HCT116 (cell line): ENCODE results near the gene CNN3. TPM values are rescaled to one million over a fixed set of nuclear protein-coding genes. Genes with fewer than 3 reads are reported as not detected.

Experiments
- ATAC-seq: fragments of 200-7000 bp; cut with Tn5 transposase; 2 replicates; pipeline ENCODE4 v1.9.1; 2020; ENCODE audit warnings: mild to moderate bottlenecking, moderate library complexity
- BruUV-seq: library from RNA; stranded (reverse); fragments of 400-500 nt; replicated peaks from 2 replicates; lab custom pipeline; 2021; lab: Mats Ljungman, UMichigan
- CTCF ChIA-PET: fragments of 300-600 bp; sonication (Branson Sonifier 250); formaldehyde crosslinking; loops from one replicate; lab custom pipeline; 2021; ENCODE audit warnings: antibody characterized with exemption; lab: Charles Lee
- POLR2A ChIA-PET: fragments of 300-600, 350-600 bp; sonication (Branson Sonifier 250); formaldehyde crosslinking; loops from one replicate; lab custom pipeline; 2021; ENCODE audit warnings: antibody characterized with exemption; lab: Charles Lee
- RAD21 ChIA-PET, 2 experiments: fragments of 300-600 bp; sonication (Branson Sonifier 250); formaldehyde crosslinking; loops; one replicate each; lab custom pipeline; 2023; ENCODE audit warnings: low total read pairs in 2 of 2; ENCODE audit not compliant: uncharacterized antibody in 2 of 2, unreplicated experiment in 2 of 2, low non-redundant PET in 1 of 2; lab: Charles Lee
- DNase-seq: peaks from one replicate; pipeline ENCODE4 v3.0.0-alpha.2; 2010; ENCODE audit warnings: low read depth, low spot score
- H2AFZ ChIP-seq: fragments of 200-600 bp; shearing (Covaris generic), sonication (generic); 2 replicates; pipeline ENCODE4 v1.6.1; 2017; ENCODE audit warnings: low read depth, mixed run types, mixed read lengths, antibody characterized with exemption, low read length; ENCODE audit not compliant: poor library complexity, severe bottlenecking
- H3K27ac ChIP-seq: 2 replicates; pipeline ENCODE4 v1.5.1; 2012; ENCODE audit warnings: low read depth, low read length
- H3K27me3 ChIP-seq: fragments of 200-600 bp; sonication (generic); 2 replicates; pipeline ENCODE4 v1.6.1; 2016; ENCODE audit warnings: mixed run types, low read length, mixed read lengths; ENCODE audit not compliant: insufficient read depth
- H3K36me3 ChIP-seq, 2 experiments: fragments of 200-500 bp in 1 of 2; fragments of 200-600 bp in 1 of 2; sonication (Bioruptor generic) in 1 of 2; sonication (generic) in 1 of 2; 2 replicates each; pipeline versions ENCODE4 v1.5.1 to v1.6.1; 2014 to 2016; ENCODE audit warnings: low read length in 2 of 2, inconsistent platforms in 1 of 2, mixed read lengths in 1 of 2, mixed run types in 1 of 2; ENCODE audit not compliant: insufficient read depth in 2 of 2, control insufficient read depth in 1 of 2
- H3K4me1 ChIP-seq, 2 experiments: fragments of 200-600 bp in 1 of 2; sonication (generic) in 1 of 2; 2 replicates each; pipeline versions ENCODE4 v1.5.1 to v1.6.1; 2012 to 2017; ENCODE audit warnings: low read length in 2 of 2, inconsistent platforms in 1 of 2, mild to moderate bottlenecking in 1 of 2, mixed read lengths in 1 of 2, mixed run types in 1 of 2, moderate library complexity in 1 of 2; ENCODE audit not compliant: insufficient read depth in 2 of 2, control insufficient read depth in 1 of 2
- H3K4me2 ChIP-seq: fragments of 200-600 bp; sonication (generic); 2 replicates; pipeline ENCODE4 v1.6.1; 2017; ENCODE audit warnings: mixed run types, low read length, mixed read lengths
- H3K4me3 ChIP-seq, 2 experiments: fragments of 200-600 bp in 1 of 2; sonication (generic) in 1 of 2; replicated peaks in 1 of 2; 2 replicates each; pipeline ENCODE4 v1.5.1; 2011 to 2016; ENCODE audit warnings: low read length in 2 of 2, control low read depth in 1 of 2, low read depth in 1 of 2, mild to moderate bottlenecking in 1 of 2, mixed read lengths in 1 of 2, mixed run types in 1 of 2
- H3K79me2 ChIP-seq: fragments of 200-600 bp; sonication (generic); 2 replicates; pipeline ENCODE4 v1.6.1; 2017; ENCODE audit warnings: mild to moderate bottlenecking, mixed run types, low read length, moderate library complexity, mixed read lengths; ENCODE audit not compliant: insufficient read depth
- H3K9ac ChIP-seq: fragments of 200-600 bp; sonication (generic); 2 replicates; pipeline ENCODE4 v1.6.1; 2016; ENCODE audit warnings: low read length, mixed read lengths
- H3K9me2 ChIP-seq: fragments of 200-600 bp; sonication (generic), shearing (Covaris generic); 2 replicates; pipeline ENCODE4 v1.6.1; 2017; ENCODE audit warnings: mixed run types, mild to moderate bottlenecking, moderate library complexity; ENCODE audit not compliant: insufficient read depth
- H3K9me3 ChIP-seq, 2 experiments: fragments of 200-500 bp in 1 of 2; fragments of 200-600 bp in 1 of 2; sonication (Bioruptor generic) in 1 of 2; sonication (generic) in 1 of 2; 2 replicates each; pipeline ENCODE4 v1.6.1; 2014 to 2017; ENCODE audit warnings: low read length in 2 of 2, mixed read lengths in 2 of 2, inconsistent platforms in 1 of 2, low read depth in 1 of 2, mild to moderate bottlenecking in 1 of 2, mixed run types in 1 of 2, moderate library complexity in 1 of 2; ENCODE audit not compliant: control insufficient read depth in 1 of 2, insufficient read depth in 1 of 2
- H4K20me1 ChIP-seq: fragments of 200-600 bp; sonication (generic), shearing (Covaris generic); 2 replicates; pipeline ENCODE4 v1.6.1; 2017; ENCODE audit warnings: mixed run types, mild to moderate bottlenecking, moderate library complexity; ENCODE audit not compliant: insufficient read depth
- ATF3 ChIP-seq: IDR thresholded peaks from 2 replicates; pipeline ENCODE4 v1.6.1; 2012
- REST ChIP-seq: IDR thresholded peaks from 2 replicates; pipeline ENCODE4 v1.6.1; 2012; ENCODE audit warnings: low read depth
- SRF ChIP-seq: IDR thresholded peaks from 2 replicates; pipeline ENCODE4 v1.6.1; 2012; ENCODE audit warnings: low read depth
- intact Hi-C: fragments of 100-400 bp; cut with micrococcal nuclease; formaldehyde crosslinking; loops from 2 replicates; pipeline ENCODE4 v1.10.0; 2022
- total RNA-seq: library from RNA; stranded (reverse); gene quantifications from one replicate; pipeline ENCODE4 v1.2.1, GENCODE V29; 2021; ENCODE audit not compliant: unreplicated experiment

Gene CNN3
- total RNA-seq, 1 experiment from 2014 or later = 109 TPM

GRCh38 chr1:94917251-94917650 is 9.7 kb downstream of the CNN3 start (continued):
- no peak for TF ChIP-seq REST

- Histone ChIP-seq H3K27me3 (no peaks in the 10 kb centered on the region), H3K9me2 (no peaks in the 10 kb centered on the region), H3K4me1 (peaks cover 0 to 14% of the 10 kb centered on the region in 2 experiments; a peak in 1 of 4 replicates), H2AFZ (no peak overlapping the region), H4K20me1 (no peaks in the 10 kb centered on the region), H3K9me3 (no peaks in the 10 kb centered on the region)
- ATAC-seq = no peak
- POLR2A ChIA-PET = no interaction called here
- RAD21 ChIA-PET = interaction anchor here in 1 of 2 experiments (1.1 kb wide), 1 partner anchor 58 kb away, joined by 3 read pairs; no protein-coding TSS in a partner anchor
- intact Hi-C loops = no loop called here
- DNase-seq = no peak
- CTCF ChIA-PET = interaction anchor here (2.8 kb wide), 1 partner anchor 58 kb away, joined by 8 read pairs; no protein-coding TSS in a partner anchor
- peak; percentile 59; the same call in 1 of the 2 replicates for TF ChIP-seq SRF
- TF ChIP-seq ATF3 = no peak
- TF ChIP-seq, all 23 proteins: peak for 1
- Histone ChIP-seq H3K9ac (no peak overlapping the region), H3K27ac (no peak overlapping the region), H3K79me2 (peaks cover 98% of the 10 kb centered on the region), H3K36me3 (0 out of 4 replicates have a peak, but pooled peaks cover 0 to 6% of the 10 kb centered on the region in 2 experiments), H3K4me3 (no peak overlapping the region), H3K4me2 (no peak overlapping the region)
- BruUV-seq = no TSS peak
Observed at GRCh38 chr1:94912263-94913184, 14.4 kb downstream of the CNN3 start.
